ENCODE data around the gene INSYN2B.

DNA sequence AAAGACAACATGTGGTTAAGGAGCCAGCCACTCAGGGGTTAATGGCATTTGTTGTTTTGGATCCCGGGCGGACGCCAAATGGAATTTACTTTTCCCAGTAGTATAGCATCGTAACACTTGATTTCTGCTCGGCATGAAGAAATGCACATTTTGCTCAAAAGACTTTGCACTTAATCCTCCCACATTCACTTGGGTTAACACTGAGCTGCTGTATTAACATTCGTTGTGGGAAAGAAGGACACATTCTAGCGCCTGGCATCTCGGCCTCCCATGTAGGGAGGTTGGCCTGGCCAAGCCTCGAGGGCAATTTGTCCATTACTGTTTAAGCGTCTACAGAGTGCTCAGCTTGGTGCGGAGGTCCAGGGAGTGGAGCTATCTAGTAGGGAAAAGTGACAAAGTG is 32.3 kb upstream of the INSYN2B start:
- TF ChIP-seq POLR2A (IDR thresholded peaks at IDR 0.05) (no peak), CTCF (IDR thresholded peaks at IDR 0.05) (no peak)

Data from heart left ventricle (tissue), 13 donors.